ENCODE results near the gene ETV3L. TPM values are rescaled to one million over a fixed set of nuclear protein-coding genes. Genes with fewer than 3 reads are reported as not detected.
"Not testable (repeated sequence)": the region's sequence is repeated elsewhere in the genome, so short reads cannot be mapped to it uniquely, and the experiment has no call there.

ETV3L gene
- total RNA-seq, 4 donors from 2014 or later: not detected

GRCh38 chr1:157101149-157101548 lies 1.5 kb upstream of the ETV3L start:
- DNase-seq: no peak
- in situ Hi-C loops (cut with MboI; ENCODE audit: low pct_ligation_motif_present in 1 of 4, low pct_unique_long_range_greater_than_20kb in 1 of 4, low sequenced_read_pairs in 3 of 4): loop anchor here in 1 of 4 donors (10.0 kb wide), 1 partner anchor 54 kb away; no protein-coding TSS in a partner anchor
- H3K4me3 ChIP-seq: no peak overlapping the region
- H3K9me3 ChIP-seq: no peaks in the 10 kb centered on the region
- peaks cover 10% of the 10 kb centered on the region for H3K27me3 ChIP-seq
- WGBS, 2 donors (ENCODE audit: low coverage in 1 of 2): 91% methylated on average over 4 of the region's 4 CpGs; no CpG with 5 or more reads in 1 of the 2 donors
- intact Hi-C loops (cut with DNase I; ENCODE audit: low total_unique reads): no loop called here
- no peak overlapping the region for H3K27ac ChIP-seq
- TF ChIP-seq POLR2A (IDR thresholded peaks at IDR 0.05): no peak
- no peak for TF ChIP-seq CTCF (IDR thresholded peaks at IDR 0.05)
- no peak for TF ChIP-seq POLR2AphosphoS5 (IDR thresholded peaks at IDR 0.05)
- no peak for TF ChIP-seq EP300 (IDR thresholded peaks at IDR 0.05; ENCODE audit: low read depth)
- no peaks in the 10 kb centered on the region for H3K36me3 ChIP-seq
- H3K4me1 ChIP-seq: no peaks in the 10 kb centered on the region

- H3K4me3 ChIP-seq; H3K9me3 ChIP-seq; H3K27ac ChIP-seq; H3K36me3 ChIP-seq; H3K4me1 ChIP-seq; H3K27me3 ChIP-seq; DNase-seq; intact Hi-C loops (cut with DNase I; ENCODE audit: low total_unique reads): not testable (repeated sequence)
- WGBS, 2 donors (ENCODE audit: low coverage in 1 of 2): 60 to 75% methylated on average over 1 to 17 of the region's 17 CpGs
- in situ Hi-C loops (cut with MboI; ENCODE audit: low pct_ligation_motif_present in 1 of 4, low pct_unique_long_range_greater_than_20kb in 1 of 4, low sequenced_read_pairs in 3 of 4): loop anchor here in 1 of 4 donors (25.0 kb wide), 1 partner anchor 388 kb away; no protein-coding TSS in a partner anchor
Observed at GRCh38 chr1:157098987-157099632, 498 bp downstream of the ETV3L start.

- no peak overlapping the region for H3K27ac ChIP-seq
- H3K36me3 ChIP-seq: no peaks in the 10 kb centered on the region
- H3K9me3 ChIP-seq: no peaks in the 10 kb centered on the region
- no peak overlapping the region for H3K4me3 ChIP-seq
- 94% methylated on average over 9 of the region's 9 CpGs; no CpG with 5 or more reads in 1 of the 2 donors for WGBS, 2 donors (ENCODE audit: low coverage in 1 of 2)
- no peak for DNase-seq
- intact Hi-C loops (cut with DNase I; ENCODE audit: low total_unique reads) (no loop called here), in situ Hi-C loops (cut with MboI; ENCODE audit: low pct_ligation_motif_present in 1 of 4, low pct_unique_long_range_greater_than_20kb in 1 of 4, low sequenced_read_pairs in 3 of 4) (loop anchor here in 1 of 4 donors (25.0 kb wide), 1 partner anchor 389 kb away; no protein-coding TSS in a partner anchor)
- no peaks in the 10 kb centered on the region for H3K27me3 ChIP-seq
- no peaks in the 10 kb centered on the region for H3K4me1 ChIP-seq
- TF ChIP-seq POLR2AphosphoS5 (IDR thresholded peaks at IDR 0.05) (no peak), EP300 (IDR thresholded peaks at IDR 0.05; ENCODE audit: low read depth) (no peak), POLR2A (IDR thresholded peaks at IDR 0.05) (no peak)
Observed at GRCh38 chr1:157098519-157098918, 1.1 kb downstream of the ETV3L start.

- H3K27ac ChIP-seq: no peak overlapping the region
- 84% methylated on average over 6 of the region's 6 CpGs; no CpG with 5 or more reads in 1 of the 2 donors for WGBS, 2 donors (ENCODE audit: low coverage in 1 of 2)
- in situ Hi-C loops (cut with MboI; ENCODE audit: low pct_ligation_motif_present in 1 of 4, low pct_unique_long_range_greater_than_20kb in 1 of 4, low sequenced_read_pairs in 3 of 4): loop anchor here in 1 of 4 donors (25.0 kb wide), 1 partner anchor 390 kb away; no protein-coding TSS in a partner anchor
- H3K4me3 ChIP-seq: no peak overlapping the region
- TF ChIP-seq POLR2AphosphoS5 (IDR thresholded peaks at IDR 0.05) (no peak), CTCF (IDR thresholded peaks at IDR 0.05) (no peak), POLR2A (IDR thresholded peaks at IDR 0.05) (no peak), EP300 (IDR thresholded peaks at IDR 0.05; ENCODE audit: low read depth) (no peak)
- no peaks in the 10 kb centered on the region for H3K36me3 ChIP-seq
- no peak for DNase-seq
- no peaks in the 10 kb centered on the region for H3K27me3 ChIP-seq
- no peaks in the 10 kb centered on the region for H3K4me1 ChIP-seq
- no peaks in the 10 kb centered on the region for H3K9me3 ChIP-seq
- intact Hi-C loops (cut with DNase I; ENCODE audit: low total_unique reads): no loop called here
Observed at GRCh38 chr1:157097692-157098091, 1.9 kb downstream of the ETV3L start.

GRCh38 chr1:157096881-157097280 lies 2.7 kb downstream of the ETV3L start:
- 80 to 87% methylated on average over 1 to 6 of the region's 6 CpGs for WGBS, 2 donors (ENCODE audit: low coverage in 1 of 2)
- in situ Hi-C loops (cut with MboI; ENCODE audit: low pct_ligation_motif_present in 1 of 4, low pct_unique_long_range_greater_than_20kb in 1 of 4, low sequenced_read_pairs in 3 of 4): loop anchor here in 1 of 4 donors (25.0 kb wide), 1 partner anchor 390 kb away; no protein-coding TSS in a partner anchor

More at GRCh38 chr1:157096881-157097280, 2.7 kb downstream of the ETV3L start:
- DNase-seq: no peak
- intact Hi-C loops (cut with DNase I; ENCODE audit: low total_unique reads): no loop called here
- no peak overlapping the region for H3K4me3 ChIP-seq
- no peak for TF ChIP-seq CTCF (IDR thresholded peaks at IDR 0.05)
- TF ChIP-seq POLR2AphosphoS5 (IDR thresholded peaks at IDR 0.05): no peak
- TF ChIP-seq EP300 (IDR thresholded peaks at IDR 0.05; ENCODE audit: low read depth): no peak
- TF ChIP-seq POLR2A (IDR thresholded peaks at IDR 0.05): no peak
- H3K36me3 ChIP-seq: no peaks in the 10 kb centered on the region
- no peaks in the 10 kb centered on the region for H3K9me3 ChIP-seq
- H3K27me3 ChIP-seq: no peaks in the 10 kb centered on the region
- H3K27ac ChIP-seq: no peak overlapping the region
- no peaks in the 10 kb centered on the region for H3K4me1 ChIP-seq

All from transverse colon (tissue), 4 donors.